Measurements from ENCODE around the gene AHDC1. TPM values are rescaled to one million over a fixed set of nuclear protein-coding genes. Genes with fewer than 3 reads are reported as not detected.

AHDC1 gene
- total and polyA plus RNA-seq, 10 of the 15 experiments (the other 5 are each of a cell fraction or from before 2014, with no cell fraction given) = 0.21 to 13.0 (median 1.4) TPM

DNA sequence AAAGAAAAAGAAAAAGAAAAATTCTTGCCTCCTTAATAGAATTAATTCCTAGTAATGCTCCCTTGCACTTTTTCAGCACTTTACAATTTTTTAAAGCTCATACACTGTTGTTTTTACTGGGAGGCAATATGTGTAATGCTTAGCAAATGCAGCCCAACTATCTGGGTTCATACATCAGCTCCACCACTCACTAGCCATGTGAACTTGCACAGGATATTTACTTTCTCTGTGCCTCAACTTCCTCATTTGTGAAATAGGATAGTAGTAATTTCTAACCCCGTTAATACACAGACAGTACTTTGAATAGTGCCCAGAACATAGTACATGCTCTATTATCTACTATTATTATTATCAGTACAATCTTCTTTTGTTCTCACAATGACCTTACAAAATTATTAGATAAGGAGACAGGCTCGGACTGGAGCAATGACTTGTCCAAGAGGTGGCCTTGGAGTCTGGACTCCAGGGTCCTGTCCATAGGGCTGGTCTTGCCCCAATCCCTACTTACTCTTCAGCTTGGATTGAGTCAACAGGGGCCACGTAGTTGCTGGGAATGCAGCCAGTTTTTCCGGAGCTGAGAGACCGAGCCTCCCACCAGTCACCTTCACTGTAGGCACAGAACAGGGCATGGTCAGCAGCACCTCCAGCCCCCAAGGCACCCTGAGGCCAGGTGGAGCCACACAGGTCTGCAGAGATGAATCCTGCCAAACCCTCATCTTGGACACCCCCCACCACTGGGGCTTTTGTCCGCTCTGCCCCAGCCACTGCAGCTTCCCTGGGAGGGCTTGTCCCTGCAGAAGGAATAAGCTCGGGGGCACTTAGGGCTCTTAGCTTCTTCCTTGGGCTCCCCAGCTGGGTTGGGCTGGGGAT, 17.3 kb upstream of the AHDC1 start:
- intact Hi-C loops (cut with micrococcal nuclease; ENCODE audit: unreplicated experiment) (no loop called here), in situ Hi-C loops (cut with MboI) (no loop called here)
- SMC1A ChIA-PET (ENCODE audit: uncharacterized antibody, unreplicated experiment) = interaction anchor here (1.8 to 10.2 kb wide), 4 partner anchors 9 to 41 kb away, joined by 5 to 114 read pairs (median 80); no protein-coding TSS in a partner anchor
- no peak for DNase-seq (ENCODE audit: low read depth, low spot score)
- POLR2A ChIA-PET = interaction anchor here (0.7 to 6.3 kb wide), 9 partner anchors 9 to 152 kb away, joined by 3 to 68 read pairs (median 7); partner anchors contain the start of gene STX12
- Histone ChIP-seq H3K27me3 (replicated peaks in 1 of 2; ENCODE audit: control insufficient read depth in 2 of 2, insufficient read depth in 2 of 2, low read length in 1 of 2) (no peaks in the 10 kb centered on the region), H2AFZ (ENCODE audit: control insufficient read depth, low read depth, low read length) (no peak overlapping the region), H3K4me1 (ENCODE audit: control insufficient read depth, insufficient read depth, low read length) (peaks cover 47% of the 10 kb centered on the region), H3K9me3 (replicated peaks; ENCODE audit: control insufficient read depth, insufficient read depth, low read length) (no peaks in the 10 kb centered on the region), H4K20me1 (ENCODE audit: control insufficient read depth, insufficient read depth) (no peaks in the 10 kb centered on the region), H3K79me2 (ENCODE audit: control insufficient read depth, insufficient read depth, low read length) (peaks cover 39% of the 10 kb centered on the region), H3K4me2 (ENCODE audit: control insufficient read depth, insufficient read depth) (peak overlapping the region; percentile 21; the same call in 1 of the 2 replicates), H3K9ac (ENCODE audit: control insufficient read depth, insufficient read depth, low read length) (no peak overlapping the region), H3K27ac (ENCODE audit: control insufficient read depth, insufficient read depth) (no peak overlapping the region; the same call in 1 of the 2 replicates), H3K4me3 (no peak overlapping the region), H3K36me3 (ENCODE audit: control insufficient read depth in 2 of 2, insufficient read depth in 2 of 2, low read length in 1 of 2) (peaks cover 13 to 17% of the 10 kb centered on the region in 2 experiments; a peak in 3 of 4 replicates)
- no peak for TF ChIP-seq FOXM1 (IDR thresholded peaks at IDR 0.05; ENCODE audit: low read depth, low read length)
- TF ChIP-seq, protein P1, sequence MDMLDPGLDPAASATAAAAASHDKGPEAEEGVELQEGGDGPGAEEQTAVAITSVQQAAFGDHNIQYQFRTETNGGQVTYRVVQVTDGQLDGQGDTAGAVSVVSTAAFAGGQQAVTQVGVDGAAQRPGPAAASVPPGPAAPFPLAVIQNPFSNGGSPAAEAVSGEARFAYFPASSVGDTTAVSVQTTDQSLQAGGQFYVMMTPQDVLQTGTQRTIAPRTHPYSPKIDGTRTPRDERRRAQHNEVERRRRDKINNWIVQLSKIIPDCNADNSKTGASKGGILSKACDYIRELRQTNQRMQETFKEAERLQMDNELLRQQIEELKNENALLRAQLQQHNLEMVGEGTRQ (IDR thresholded peaks at IDR 0.05; ENCODE audit: borderline replicate concordance, low read depth, low read length) = no peak
- TF ChIP-seq ZBTB11 (CRISPR knock-in tag; IDR thresholded peaks at IDR 0.05) = no peak
- no peak for TF ChIP-seq HDAC2 (IDR thresholded peaks at IDR 0.05)
- no peak for TF ChIP-seq RBBP5 (conservative IDR thresholded peaks at IDR 0.05)
- no peak for TF ChIP-seq KLF5 (IDR thresholded peaks at IDR 0.05; ENCODE audit: partially characterized antibody)
- no peak for TF ChIP-seq GATAD2B (conservative IDR thresholded peaks at IDR 0.05; ENCODE audit: low read depth)
- TF ChIP-seq RAD51 (IDR thresholded peaks at IDR 0.05) = no peak
- no peak for TF ChIP-seq STAT1 (conservative IDR thresholded peaks at IDR 0.05)
- TF ChIP-seq MYB (IDR thresholded peaks at IDR 0.05; ENCODE audit: borderline replicate concordance, low read depth, low read length) = no peak
- TF ChIP-seq TAF1 (IDR thresholded peaks at IDR 0.05; ENCODE audit: borderline replicate concordance, low read depth, low read length) = no peak
- TF ChIP-seq SIN3A (IDR thresholded peaks at IDR 0.05; ENCODE audit: low read depth, low read length) = no peak
- TF ChIP-seq RELA (IDR thresholded peaks at IDR 0.05; ENCODE audit: borderline replicate concordance, partially characterized antibody) = no peak
- TF ChIP-seq TCF12 (IDR thresholded peaks at IDR 0.05; ENCODE audit: low read depth, low read length) = no peak
- no peak for TF ChIP-seq MTA2 (IDR thresholded peaks at IDR 0.05; ENCODE audit: low read depth)
- no peak for TF ChIP-seq ATF3 (IDR thresholded peaks at IDR 0.05; ENCODE audit: borderline replicate concordance, extremely low read depth, low read depth, low read length)
- RAD21 ChIA-PET (ENCODE audit: unreplicated experiment) = interaction anchor here (1.2 to 17.1 kb wide), 5 partner anchors 11 to 48 kb away, joined by 3 to 183 read pairs (median 8); no protein-coding TSS in a partner anchor
- ATAC-seq = no peak
- no TSS peak for BruUV-seq (replicated peaks)
- CTCF ChIA-PET = interaction anchor here (0.8 to 17.2 kb wide), 10 partner anchors 9 to 65 kb away, joined by 3 to 208 read pairs (median 5); partner anchors contain the start of genes AHDC1 and IFI6
- WGBS (ENCODE audit: insufficient coverage, insufficient replicate concordance, low lambda C conversion rate, missing lambda C conversion rate) = 78% methylated on average over 7 of the region's 7 CpGs
- no peak for FAIRE-seq
